ENCODE results near the gene GLIPR1.

DNA sequence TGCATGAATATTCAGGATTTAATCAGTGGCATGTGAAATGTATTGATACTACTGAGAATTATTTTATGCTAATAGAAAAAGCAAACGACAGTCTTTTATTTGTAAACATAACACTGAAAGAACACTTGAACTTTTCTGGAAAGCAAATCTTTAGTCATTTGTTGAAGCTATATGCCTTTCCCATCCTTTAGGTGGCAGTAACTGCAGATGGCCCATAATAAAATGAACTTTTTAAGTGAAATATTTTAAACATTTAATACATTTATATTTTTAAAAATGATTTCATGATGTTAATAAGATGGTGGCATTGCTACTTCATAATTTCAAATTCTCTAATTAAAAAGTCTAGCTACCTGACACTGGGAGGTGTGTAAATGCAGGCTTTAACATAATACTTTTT, 44.7 kb downstream of the GLIPR1 start:
- TF ChIP-seq, protein P1, sequence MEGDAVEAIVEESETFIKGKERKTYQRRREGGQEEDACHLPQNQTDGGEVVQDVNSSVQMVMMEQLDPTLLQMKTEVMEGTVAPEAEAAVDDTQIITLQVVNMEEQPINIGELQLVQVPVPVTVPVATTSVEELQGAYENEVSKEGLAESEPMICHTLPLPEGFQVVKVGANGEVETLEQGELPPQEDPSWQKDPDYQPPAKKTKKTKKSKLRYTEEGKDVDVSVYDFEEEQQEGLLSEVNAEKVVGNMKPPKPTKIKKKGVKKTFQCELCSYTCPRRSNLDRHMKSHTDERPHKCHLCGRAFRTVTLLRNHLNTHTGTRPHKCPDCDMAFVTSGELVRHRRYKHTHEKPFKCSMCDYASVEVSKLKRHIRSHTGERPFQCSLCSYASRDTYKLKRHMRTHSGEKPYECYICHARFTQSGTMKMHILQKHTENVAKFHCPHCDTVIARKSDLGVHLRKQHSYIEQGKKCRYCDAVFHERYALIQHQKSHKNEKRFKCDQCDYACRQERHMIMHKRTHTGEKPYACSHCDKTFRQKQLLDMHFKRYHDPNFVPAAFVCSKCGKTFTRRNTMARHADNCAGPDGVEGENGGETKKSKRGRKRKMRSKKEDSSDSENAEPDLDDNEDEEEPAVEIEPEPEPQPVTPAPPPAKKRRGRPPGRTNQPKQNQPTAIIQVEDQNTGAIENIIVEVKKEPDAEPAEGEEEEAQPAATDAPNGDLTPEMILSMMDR (IDR thresholded peaks at IDR 0.05), result no peak
- no peak for TF ChIP-seq EP300 (IDR thresholded peaks at IDR 0.05)
- TF ChIP-seq POLR2AphosphoS5 (IDR thresholded peaks at IDR 0.05), result no peak
- TF ChIP-seq POLR2A (IDR thresholded peaks at IDR 0.05), result no peak

Data from suprapubic skin (tissue), 4 donors.